A673 (cell line): ENCODE data around the gene ASB16.

Experiments used
- EZH2 ChIP-seq: fragments of 200-600 bp; sonication (generic); IDR thresholded peaks from 2 replicates; pipeline ENCODE4 v1.6.1; 2017; ENCODE audit warnings: borderline replicate concordance, low read depth, mild to moderate bottlenecking, mixed read lengths, antibody characterized with exemption, low read length; ENCODE audit not compliant: poor library complexity, severe bottlenecking
- TF ChIP-seq, protein P1 (sequence below): fragments of 300-800, 200-600 bp; sonication (generic); conservative IDR thresholded peaks from 2 replicates; pipeline ENCODE4 v1.5.1; 2017; ENCODE audit warnings: low read depth, mild to moderate bottlenecking, antibody characterized with exemption, low read length, moderate library complexity, mixed read lengths

GRCh38 chr17:44219616-44220212 lies 49.2 kb downstream of the ASB16 start, which contains the start of gene UBTF:
- TF ChIP-seq, protein P1, sequence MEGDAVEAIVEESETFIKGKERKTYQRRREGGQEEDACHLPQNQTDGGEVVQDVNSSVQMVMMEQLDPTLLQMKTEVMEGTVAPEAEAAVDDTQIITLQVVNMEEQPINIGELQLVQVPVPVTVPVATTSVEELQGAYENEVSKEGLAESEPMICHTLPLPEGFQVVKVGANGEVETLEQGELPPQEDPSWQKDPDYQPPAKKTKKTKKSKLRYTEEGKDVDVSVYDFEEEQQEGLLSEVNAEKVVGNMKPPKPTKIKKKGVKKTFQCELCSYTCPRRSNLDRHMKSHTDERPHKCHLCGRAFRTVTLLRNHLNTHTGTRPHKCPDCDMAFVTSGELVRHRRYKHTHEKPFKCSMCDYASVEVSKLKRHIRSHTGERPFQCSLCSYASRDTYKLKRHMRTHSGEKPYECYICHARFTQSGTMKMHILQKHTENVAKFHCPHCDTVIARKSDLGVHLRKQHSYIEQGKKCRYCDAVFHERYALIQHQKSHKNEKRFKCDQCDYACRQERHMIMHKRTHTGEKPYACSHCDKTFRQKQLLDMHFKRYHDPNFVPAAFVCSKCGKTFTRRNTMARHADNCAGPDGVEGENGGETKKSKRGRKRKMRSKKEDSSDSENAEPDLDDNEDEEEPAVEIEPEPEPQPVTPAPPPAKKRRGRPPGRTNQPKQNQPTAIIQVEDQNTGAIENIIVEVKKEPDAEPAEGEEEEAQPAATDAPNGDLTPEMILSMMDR: no peak
- no peak for TF ChIP-seq EZH2
